ENCODE measurements around the gene PIK3AP1. TPM values are rescaled to one million over a fixed set of nuclear protein-coding genes. Genes with fewer than 3 reads are reported as not detected.

Gene PIK3AP1
- total and polyA plus RNA-seq, 10 of the 15 experiments (the other 5 are each of a cell fraction or from before 2014, with no cell fraction given) = 26.2 to 306 (median 119) TPM

DNA sequence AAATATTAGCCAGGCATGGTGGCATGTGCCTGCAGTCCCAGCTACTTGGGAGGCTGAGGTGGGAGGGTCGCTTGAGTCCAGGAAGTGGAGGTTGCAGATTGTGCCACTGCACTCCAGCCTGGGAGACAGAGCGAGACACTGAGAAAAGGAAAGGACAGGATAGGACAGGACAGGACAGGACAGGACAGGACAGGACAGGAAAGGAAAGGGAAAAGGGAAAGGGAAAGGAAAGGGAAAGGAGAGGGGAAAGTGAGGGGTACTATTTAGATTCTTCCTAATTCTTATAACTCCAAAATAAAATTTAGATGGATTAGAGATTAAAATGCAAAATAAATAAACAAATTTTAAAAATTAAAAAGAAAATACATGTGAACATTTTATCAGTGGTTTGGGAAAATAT, 58.7 kb downstream of the PIK3AP1 start (continued):
- TF ChIP-seq TCF3 (IDR thresholded peaks at IDR 0.05; ENCODE audit: borderline replicate concordance, insufficient read depth, low read depth, low read length) (no peak), NFYA (IDR thresholded peaks at IDR 0.05; ENCODE audit: borderline replicate concordance, low read depth, low read length) (no peak), TCF7 (IDR thresholded peaks at IDR 0.05; ENCODE audit: borderline replicate concordance) (no peak), NRF1 (conservative IDR thresholded peaks at IDR 0.05; ENCODE audit: low read depth, low read length) (no peak), SMC3 (IDR thresholded peaks at IDR 0.05; ENCODE audit: borderline replicate concordance, low read length) (no peak), MYB (IDR thresholded peaks at IDR 0.05; ENCODE audit: borderline replicate concordance, low read depth, low read length) (no peak), CHD2 (IDR thresholded peaks at IDR 0.05; ENCODE audit: borderline replicate concordance, low read depth, low read length) (no peak), MTA2 (IDR thresholded peaks at IDR 0.05; ENCODE audit: low read depth) (no peak), HCFC1 (IDR thresholded peaks at IDR 0.05; ENCODE audit: low read length) (no peak)

- Histone ChIP-seq H3K79me2 (ENCODE audit: control insufficient read depth, insufficient read depth, low read length) (peaks cover 46% of the 10 kb centered on the region), H3K27ac (ENCODE audit: control insufficient read depth, insufficient read depth) (no peak overlapping the region), H3K4me2 (ENCODE audit: control insufficient read depth, insufficient read depth) (no peak overlapping the region), H4K20me1 (ENCODE audit: control insufficient read depth, insufficient read depth) (peaks cover 11% of the 10 kb centered on the region; the same call in 1 of the 2 replicates), H3K4me1 (ENCODE audit: control insufficient read depth, insufficient read depth, low read length) (peaks cover 30% of the 10 kb centered on the region), H3K36me3 (ENCODE audit: control insufficient read depth in 2 of 2, insufficient read depth in 2 of 2, low read length in 1 of 2) (peaks cover 16 to 23% of the 10 kb centered on the region in 2 experiments), H3K4me3 (no peak overlapping the region), H3K9me3 (replicated peaks; ENCODE audit: control insufficient read depth, insufficient read depth, low read length) (peaks cover 10% of the 10 kb centered on the region; the same call in 2 of the 3 replicates), H2AFZ (ENCODE audit: control insufficient read depth, low read depth, low read length) (no peak overlapping the region), H3K27me3 (replicated peaks in 1 of 2; ENCODE audit: control insufficient read depth in 2 of 2, insufficient read depth in 2 of 2, low read length in 1 of 2) (no peaks in the 10 kb centered on the region), H3K9ac (ENCODE audit: control insufficient read depth, insufficient read depth, low read length) (no peak overlapping the region)
- POLR2A ChIA-PET = no interaction called here
- RAD21 ChIA-PET (ENCODE audit: unreplicated experiment) = no interaction called here
- ATAC-seq (no peak), FAIRE-seq (no peak), DNase-seq (ENCODE audit: low read depth, low spot score) (no peak)
- in situ Hi-C loops (cut with MboI) = no loop called here
- 64% methylated on average over 3 of the region's 3 CpGs for WGBS (ENCODE audit: insufficient coverage, insufficient replicate concordance, low lambda C conversion rate, missing lambda C conversion rate)
- no TSS peak for BruUV-seq (replicated peaks)
- intact Hi-C loops (cut with micrococcal nuclease; ENCODE audit: unreplicated experiment) = no loop called here
- SMC1A ChIA-PET (ENCODE audit: uncharacterized antibody, unreplicated experiment) = interaction anchor here (1.0 to 1.6 kb wide), 4 partner anchors 10 to 46 kb away, joined by 3 to 4 read pairs (median 4); no protein-coding TSS in a partner anchor
- CTCF ChIA-PET = no interaction called here
- no peak for TF ChIP-seq POLR2AphosphoS2 (IDR thresholded peaks at IDR 0.05; ENCODE audit: low read depth, low read length)
- TF ChIP-seq MYB (IDR thresholded peaks at IDR 0.05; ENCODE audit: borderline replicate concordance, low read depth, low read length) = no peak
- TF ChIP-seq KDM1A (IDR thresholded peaks at IDR 0.05; ENCODE audit: borderline replicate concordance) = no peak
- TF ChIP-seq LARP7 (IDR thresholded peaks at IDR 0.05) = no peak
- TF ChIP-seq, protein P1, sequence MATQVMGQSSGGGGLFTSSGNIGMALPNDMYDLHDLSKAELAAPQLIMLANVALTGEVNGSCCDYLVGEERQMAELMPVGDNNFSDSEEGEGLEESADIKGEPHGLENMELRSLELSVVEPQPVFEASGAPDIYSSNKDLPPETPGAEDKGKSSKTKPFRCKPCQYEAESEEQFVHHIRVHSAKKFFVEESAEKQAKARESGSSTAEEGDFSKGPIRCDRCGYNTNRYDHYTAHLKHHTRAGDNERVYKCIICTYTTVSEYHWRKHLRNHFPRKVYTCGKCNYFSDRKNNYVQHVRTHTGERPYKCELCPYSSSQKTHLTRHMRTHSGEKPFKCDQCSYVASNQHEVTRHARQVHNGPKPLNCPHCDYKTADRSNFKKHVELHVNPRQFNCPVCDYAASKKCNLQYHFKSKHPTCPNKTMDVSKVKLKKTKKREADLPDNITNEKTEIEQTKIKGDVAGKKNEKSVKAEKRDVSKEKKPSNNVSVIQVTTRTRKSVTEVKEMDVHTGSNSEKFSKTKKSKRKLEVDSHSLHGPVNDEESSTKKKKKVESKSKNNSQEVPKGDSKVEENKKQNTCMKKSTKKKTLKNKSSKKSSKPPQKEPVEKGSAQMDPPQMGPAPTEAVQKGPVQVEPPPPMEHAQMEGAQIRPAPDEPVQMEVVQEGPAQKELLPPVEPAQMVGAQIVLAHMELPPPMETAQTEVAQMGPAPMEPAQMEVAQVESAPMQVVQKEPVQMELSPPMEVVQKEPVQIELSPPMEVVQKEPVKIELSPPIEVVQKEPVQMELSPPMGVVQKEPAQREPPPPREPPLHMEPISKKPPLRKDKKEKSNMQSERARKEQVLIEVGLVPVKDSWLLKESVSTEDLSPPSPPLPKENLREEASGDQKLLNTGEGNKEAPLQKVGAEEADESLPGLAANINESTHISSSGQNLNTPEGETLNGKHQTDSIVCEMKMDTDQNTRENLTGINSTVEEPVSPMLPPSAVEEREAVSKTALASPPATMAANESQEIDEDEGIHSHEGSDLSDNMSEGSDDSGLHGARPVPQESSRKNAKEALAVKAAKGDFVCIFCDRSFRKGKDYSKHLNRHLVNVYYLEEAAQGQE (IDR thresholded peaks at IDR 0.05; ENCODE audit: low read depth, low read length) = no peak
Measured at GRCh38 chr10:96660297-96660696, 60.0 kb downstream of the PIK3AP1 start.

Measured in GM12878 (cell line).